H1 (cell line): ENCODE measurements around the gene DNAJC24. TPM values are rescaled to one million over a fixed set of nuclear protein-coding genes. Genes with fewer than 3 reads are reported as not detected.

Source experiments
- CTCF ChIA-PET: fragments of 300-600 bp; sonication (Branson Sonifier 250); formaldehyde crosslinking; loops from one replicate; lab custom pipeline; 2021; ENCODE audit not compliant: partially characterized antibody; lab: Charles Lee
- POLR2A ChIA-PET: fragments of 300-600 bp; sonication (Branson Sonifier 250); formaldehyde crosslinking; loops from one replicate; lab custom pipeline; 2021; ENCODE audit warnings: inconsistent platforms; ENCODE audit not compliant: partially characterized antibody; lab: Charles Lee
- DNase-seq, 2 experiments: peaks; one replicate each; pipeline versions ENCODE4 v3.0.0 to v3.0.0-alpha.2; 2010 to 2022; ENCODE audit warnings: low spot score in 2 of 2, low read depth in 1 of 2, mixed read lengths in 1 of 2
- FAIRE-seq: peaks from 2 replicates; lab custom pipeline; 2011; peaks lifted over from hg19 to GRCh38; lab: Jason Lieb, UNC
- H2AFZ ChIP-seq: 2 replicates; pipeline ENCODE4 v1.8.1; 2012; ENCODE audit warnings: low read length, inconsistent platforms
- H2AK5ac ChIP-seq: 2 replicates; pipeline ENCODE4 v1.6.1; 2013; ENCODE audit warnings: low read depth, low read length
- H2BK120ac ChIP-seq: replicated peaks from 2 replicates; pipeline ENCODE3; 2013; ENCODE audit warnings: low read depth, low read length, inconsistent platforms
- H2BK12ac ChIP-seq: 2 replicates; pipeline ENCODE4 v1.6.1; 2013; ENCODE audit warnings: low read depth, low read length
- H2BK15ac ChIP-seq: 2 replicates; pipeline ENCODE4 v1.6.1; 2013; ENCODE audit warnings: low read length
- H2BK20ac ChIP-seq: 2 replicates; pipeline ENCODE4 v1.6.1; 2013; ENCODE audit warnings: low read length
- H2BK5ac ChIP-seq: 2 replicates; pipeline ENCODE4 v1.6.1; 2013; ENCODE audit warnings: low read depth, low read length
- H3K14ac ChIP-seq: 2 replicates; pipeline ENCODE4 v1.6.1; 2013; ENCODE audit warnings: inconsistent platforms; ENCODE audit not compliant: insufficient read length
- H3K18ac ChIP-seq: 2 replicates; pipeline ENCODE4 v1.6.1; 2013; ENCODE audit warnings: low read length; ENCODE audit errors: extremely low read depth
- H3K23ac ChIP-seq: 2 replicates; pipeline ENCODE4 v1.6.1; 2013; ENCODE audit warnings: inconsistent platforms; ENCODE audit not compliant: insufficient read length
- H3K23me2 ChIP-seq: 2 replicates; pipeline ENCODE4 v1.6.1; 2013; ENCODE audit warnings: low read depth, low read length
- H3K27ac ChIP-seq: 2 replicates; pipeline ENCODE4 v1.6.1; 2011; ENCODE audit warnings: low read depth, low read length, inconsistent platforms
- H3K27me3 ChIP-seq, 4 experiments: replicated peaks in 1 of 4; 1 replicate in 1 of 4; 2 replicates in 3 of 4; pipeline versions ENCODE4 v1.6.1 to v1.8.1; 2011 to 2013; ENCODE audit warnings: low read length in 3 of 4, mild to moderate bottlenecking in 3 of 4, inconsistent platforms in 2 of 4, mixed read lengths in 2 of 4, moderate library complexity in 1 of 4; ENCODE audit not compliant: control insufficient read depth in 3 of 4, insufficient read depth in 3 of 4; ENCODE audit errors: extremely low read depth in 1 of 4
- H3K36me3 ChIP-seq, 4 experiments: 2 replicates each; pipeline versions ENCODE4 v1.6.1 to v1.8.1; 2011 to 2013; ENCODE audit warnings: mild to moderate bottlenecking in 4 of 4, low read length in 3 of 4, moderate library complexity in 2 of 4, control low read depth in 1 of 4, inconsistent platforms in 1 of 4; ENCODE audit not compliant: insufficient read depth in 4 of 4, control insufficient read depth in 2 of 4
- H3K4ac ChIP-seq: replicated peaks from 2 replicates; pipeline ENCODE3; 2013; ENCODE audit warnings: low read length, low read depth, mixed read lengths, inconsistent platforms; ENCODE audit not compliant: insufficient read length
- H3K4me1 ChIP-seq, 4 experiments: replicated peaks in 1 of 4; 1 replicate in 1 of 4; 2 replicates in 3 of 4; pipeline versions ENCODE4 v1.6.1 to v1.8.1; 2011 to 2013; ENCODE audit warnings: low read length in 3 of 4, inconsistent platforms in 2 of 4, mixed read lengths in 1 of 4; ENCODE audit not compliant: insufficient read depth in 4 of 4, control insufficient read depth in 3 of 4
- H3K4me2 ChIP-seq, 2 experiments: 2 replicates each; pipeline versions ENCODE4 v1.6.1 to v1.8.1; 2011 to 2013; ENCODE audit warnings: low read depth in 2 of 2, low read length in 2 of 2, control low read depth in 1 of 2, inconsistent platforms in 1 of 2, mild to moderate bottlenecking in 1 of 2; ENCODE audit not compliant: insufficient read depth in 1 of 2
- H3K4me3 ChIP-seq, 4 experiments: fragments of 200-600, 300-600 bp in 1 of 4; sonication (generic), shearing (Covaris generic), sonication (Bioruptor Twin) in 1 of 4; 2 replicates each; pipeline versions ENCODE4 v1.5.1 to v1.8.1; 2011 to 2016; ENCODE audit warnings: low read length in 4 of 4, low read depth in 3 of 4, control low read depth in 2 of 4, inconsistent platforms in 2 of 4, mild to moderate bottlenecking in 2 of 4, mixed read lengths in 1 of 4, moderate library complexity in 1 of 4; ENCODE audit not compliant: insufficient read depth in 2 of 4; ENCODE audit errors: extremely low read depth in 1 of 4
- H3K56ac ChIP-seq: replicated peaks from 2 replicates; pipeline ENCODE3; 2013; ENCODE audit warnings: low read depth, mild to moderate bottlenecking, mixed read lengths, low read length, inconsistent platforms; ENCODE audit not compliant: insufficient read length
- H3K79me1 ChIP-seq: 2 replicates; pipeline ENCODE4 v1.6.1; 2013; ENCODE audit warnings: low read depth, low read length, control low read depth
- H3K79me2 ChIP-seq, 2 experiments: 2 replicates each; pipeline versions ENCODE4 v1.6.1 to v1.8.1; 2012 to 2013; ENCODE audit warnings: low read length in 2 of 2, mild to moderate bottlenecking in 2 of 2, inconsistent platforms in 1 of 2; ENCODE audit not compliant: insufficient read depth in 2 of 2, control insufficient read depth in 1 of 2
- H3K9ac ChIP-seq, 4 experiments: replicated peaks in 1 of 4; 1 replicate in 1 of 4; 2 replicates in 3 of 4; pipeline versions ENCODE4 v1.6.1 to v1.8.1; 2011 to 2013; ENCODE audit warnings: low read depth in 3 of 4, low read length in 3 of 4, control low read depth in 2 of 4, mild to moderate bottlenecking in 2 of 4, moderate library complexity in 2 of 4, inconsistent platforms in 1 of 4; ENCODE audit errors: extremely low read depth in 1 of 4
- H3K9me3 ChIP-seq, 2 experiments: 2 replicates each; pipeline versions ENCODE4 v1.6.1 to v1.8.1; 2012 to 2013; ENCODE audit warnings: mild to moderate bottlenecking in 2 of 2, moderate library complexity in 2 of 2, control low read depth in 1 of 2, inconsistent platforms in 1 of 2, low read depth in 1 of 2, low read length in 1 of 2, mixed read lengths in 1 of 2; ENCODE audit not compliant: insufficient read depth in 2 of 2
- H4K20me1 ChIP-seq, 2 experiments: replicated peaks in 1 of 2; 2 replicates each; pipeline versions ENCODE3 to v1.8.1; 2011 to 2013; ENCODE audit warnings: inconsistent platforms in 2 of 2, low read length in 2 of 2, mild to moderate bottlenecking in 1 of 2; ENCODE audit not compliant: insufficient read depth in 2 of 2, control insufficient read depth in 1 of 2
- H4K5ac ChIP-seq: 2 replicates; pipeline ENCODE4 v1.6.1; 2013; ENCODE audit warnings: low read length, low read depth, mixed read lengths, inconsistent platforms; ENCODE audit not compliant: insufficient read length
- H4K8ac ChIP-seq: 2 replicates; pipeline ENCODE4 v1.8.0; 2013; ENCODE audit warnings: mild to moderate bottlenecking, moderate library complexity, low read length, inconsistent platforms; ENCODE audit not compliant: insufficient read depth; ENCODE audit errors: extremely low read depth
- H4K91ac ChIP-seq: replicated peaks from 2 replicates; pipeline ENCODE3; 2013; ENCODE audit warnings: low read length, mixed read lengths, inconsistent platforms; ENCODE audit not compliant: insufficient read length
- CBX8 ChIP-seq: fragments of 300-800, 300-1000 bp; sonication (generic); IDR thresholded peaks from 2 replicates; pipeline ENCODE4 v1.7.1; 2016; ENCODE audit warnings: low read depth, low read length, borderline replicate concordance
- GTF2F1 ChIP-seq: IDR thresholded peaks from 2 replicates; pipeline ENCODE4 v1.6.1; 2012; ENCODE audit warnings: low read depth, low read length, improper control_type of control experiment, borderline replicate concordance
- KDM5A ChIP-seq: fragments of 200-600 bp; IDR thresholded peaks from 2 replicates; pipeline ENCODE4 v1.7.1; 2012; ENCODE audit warnings: mild to moderate bottlenecking, low read length, inconsistent platforms, mixed read lengths
- POLR2A ChIP-seq, 2 experiments: IDR thresholded peaks; 1 replicate in 1 of 2; 2 replicates in 1 of 2; pipeline ENCODE4 v1.6.1; 2011; ENCODE audit warnings: low read depth in 2 of 2, low read length in 2 of 2, mild to moderate bottlenecking in 2 of 2; ENCODE audit errors: control extremely low read depth in 1 of 2
- RNF2 ChIP-seq: fragments of 200-900, 300-1000 bp; sonication (generic); IDR thresholded peaks from 2 replicates; pipeline ENCODE4 v1.7.1; 2016; ENCODE audit warnings: borderline replicate concordance, low read depth, mild to moderate bottlenecking, antibody characterized with exemption, low read length; ENCODE audit not compliant: poor library complexity, severe bottlenecking; ENCODE audit errors: missing control alignments
- SAP30 ChIP-seq: fragments of 300-600 bp; sonication (generic); IDR thresholded peaks from 2 replicates; pipeline ENCODE4 v1.7.1; 2012; ENCODE audit warnings: low read length, moderate library complexity, mild to moderate bottlenecking, inconsistent platforms; ENCODE audit not compliant: insufficient read depth, insufficient replicate concordance
- SIRT6 ChIP-seq: IDR thresholded peaks from one replicate; pipeline ENCODE4 v1.7.1; 2012; ENCODE audit warnings: low read length, inconsistent platforms
- TAF7 ChIP-seq: optimal IDR thresholded peaks from 2 replicates; pipeline ENCODE3; 2011; ENCODE audit warnings: low read depth, mild to moderate bottlenecking, inconsistent platforms, low read length, moderate library complexity, borderline replicate concordance
- WGBS, 2 experiments: shearing (Covaris generic) in 1 of 2; methylation state at CpG; one replicate each; pipeline versions ENCODE4 v1.1.6 to v1.1.7; 2013 to 2015; ENCODE audit warnings: low lambda C conversion rate in 2 of 2, mixed read lengths in 2 of 2, inconsistent platforms in 1 of 2, low coverage in 1 of 2, missing lambda C conversion rate in 1 of 2; ENCODE audit not compliant: insufficient replicate concordance in 2 of 2, insufficient coverage in 1 of 2, insufficient read length in 1 of 2; ENCODE audit errors: extremely low coverage in 1 of 2, missing lambda C conversion rate in 1 of 2; 5-methylcytosine and 5-hydroxymethylcytosine counted together
- polyA plus RNA-seq, 7 experiments: library from polyadenylated mRNA; depleted of rRNA in 3 of 7; stranded (reverse) in 5 of 7; unstranded in 2 of 7; fragments of >200 nt in 5 of 7; fragments of 200-250 nt in 2 of 7; gene quantifications; 1 replicate in 5 of 7; 2 replicates in 1 of 7; 4 replicates in 1 of 7; pipeline versions ENCODE4 v1.2.1 to v1.2.3, GENCODE V29; 2011 to 2013; ENCODE audit warnings: missing spikeins in 2 of 7, mixed read lengths in 2 of 7
- total RNA-seq: library from RNA; stranded (reverse); fragmentation: NEBNext Ultra II Directional; extraction: Animal tissue kit (Norgen Biotek cat#: 25700); gene quantifications from 2 replicates; pipeline ENCODE4 v1.2.1, GENCODE V29; 2021
- TF ChIP-seq, protein P1 (sequence below): IDR thresholded peaks from 2 replicates; pipeline ENCODE4 v1.6.1; 2011; ENCODE audit warnings: low read depth, mild to moderate bottlenecking, low read length; ENCODE audit not compliant: insufficient read depth

The DNAJC24 gene
- total and polyA plus RNA-seq, 2 of the 8 experiments (the other 6 are each of a cell fraction or from before 2014, with no cell fraction given): 7.2 to 21.1 TPM

DNA sequence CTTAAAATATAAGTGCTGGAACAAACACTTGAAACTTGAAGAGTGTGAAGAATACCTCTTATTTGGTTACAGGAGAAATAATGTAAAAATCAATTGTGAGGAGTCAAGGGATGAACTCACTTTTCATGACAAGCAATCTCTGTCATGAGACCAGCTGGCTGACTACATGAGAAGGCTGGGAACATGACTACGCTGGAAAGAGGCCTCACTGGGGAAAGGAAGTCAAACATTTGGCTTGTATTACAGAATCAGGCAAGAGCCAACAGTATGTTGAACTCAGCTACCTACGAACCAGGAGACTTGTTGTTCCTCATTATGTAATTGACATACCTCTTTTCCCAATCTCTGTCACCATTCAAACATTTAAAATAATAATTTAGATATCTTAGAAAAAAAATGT, 14.5 kb upstream of the DNAJC24 start:
- no peak overlapping the region for H3K4me3 ChIP-seq
- H2BK12ac ChIP-seq: no peak overlapping the region
- no peaks in the 10 kb centered on the region for H3K79me1 ChIP-seq
- H3K18ac ChIP-seq: no peak overlapping the region
- H4K20me1 ChIP-seq: no peaks in the 10 kb centered on the region
- CTCF ChIA-PET: interaction anchor here (1.2 to 1.8 kb wide), 3 partner anchors 9 to 14 kb away, joined by 4 to 6 read pairs (median 5); partner anchors contain the start of genes DCDC1 and DNAJC24
- H3K4me2 ChIP-seq: no peak overlapping the region
- H2BK5ac ChIP-seq: no peak overlapping the region
- H4K5ac ChIP-seq: no peak overlapping the region
- FAIRE-seq (no peak), DNase-seq (no peak)
- no peaks in the 10 kb centered on the region for H3K27me3 ChIP-seq
- H3K23ac ChIP-seq: no peak overlapping the region
- H3K4ac ChIP-seq: no peak overlapping the region
- no peaks in the 10 kb centered on the region for H3K79me2 ChIP-seq
- H3K4me1 ChIP-seq: peaks cover 0 to 2% (median 0%) of the 10 kb centered on the region in 4 experiments; a peak in 1 of 7 replicates
- no peak overlapping the region for H3K27ac ChIP-seq
- H3K9ac ChIP-seq: no peak overlapping the region
- no peak overlapping the region for H2BK15ac ChIP-seq
- H2BK20ac ChIP-seq: no peak overlapping the region
- no peak overlapping the region for H4K8ac ChIP-seq
- POLR2A ChIA-PET: no interaction called here
- H2BK120ac ChIP-seq: no peak overlapping the region
- H4K91ac ChIP-seq: no peak overlapping the region
- H3K36me3 ChIP-seq: no peaks in the 10 kb centered on the region
- H3K23me2 ChIP-seq: no peaks in the 10 kb centered on the region
- no peak overlapping the region for H3K56ac ChIP-seq
- 94% methylated on average over 2 of the region's 2 CpGs; no CpG with 5 or more reads in 1 of the 2 experiments for WGBS, 2 experiments
- no peak overlapping the region for H3K14ac ChIP-seq
- no peaks in the 10 kb centered on the region for H3K9me3 ChIP-seq
- TF ChIP-seq TAF7 (no peak), GTF2F1 (no peak), POLR2A (IDR thresholded peaks at IDR 0.05; ENCODE audit: control extremely low read depth in 1 of 2, low read depth in 2 of 2, low read length in 2 of 2) (no peak), CBX8 (no peak), RNF2 (no peak), SIRT6 (no peak), KDM5A (no peak), SAP30 (no peak)
- TF ChIP-seq, protein P1, sequence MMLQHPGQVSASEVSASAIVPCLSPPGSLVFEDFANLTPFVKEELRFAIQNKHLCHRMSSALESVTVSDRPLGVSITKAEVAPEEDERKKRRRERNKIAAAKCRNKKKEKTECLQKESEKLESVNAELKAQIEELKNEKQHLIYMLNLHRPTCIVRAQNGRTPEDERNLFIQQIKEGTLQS: no peak
- H2AK5ac ChIP-seq: no peak overlapping the region
- 0 out of 2 replicates have a peak overlapping the region, but pooled peaks have one; percentile 51 for H2AFZ ChIP-seq
